Endothelial cell of umbilical vein (primary cell): Measurements from ENCODE around the gene SLC1A3. TPM values are rescaled to one million over a fixed set of nuclear protein-coding genes. Genes with fewer than 3 reads are reported as not detected.

Source experiments
- BruUV-seq: library from RNA; stranded (reverse); fragments of 400-500 nt; replicated peaks from 2 replicates; lab custom pipeline; 2021; lab: Mats Ljungman, UMichigan
- CTCF ChIA-PET: fragments of 300-600, 350-600 bp; sonication (Branson Sonifier 250); formaldehyde crosslinking; loops from one replicate; lab custom pipeline; 2021; ENCODE audit warnings: antibody characterized with exemption, inconsistent platforms; lab: Charles Lee
- POLR2A ChIA-PET: fragments of 300-600, 350-600 bp; sonication (Branson Sonifier 250); formaldehyde crosslinking; loops from one replicate; lab custom pipeline; 2021; ENCODE audit warnings: antibody characterized with exemption, inconsistent platforms; lab: Charles Lee
- DNase-seq: peaks from one replicate; pipeline ENCODE4 v3.0.0-alpha.2; 2011; ENCODE audit warnings: low read depth, low spot score
- FAIRE-seq: peaks from 2 replicates; lab custom pipeline; 2011; peaks lifted over from hg19 to GRCh38; lab: Jason Lieb, UNC
- H2AFZ ChIP-seq: 2 replicates; pipeline ENCODE4 v1.6.0; 2012; ENCODE audit warnings: low read depth, low read length, control low read depth, inconsistent platforms
- H3K27ac ChIP-seq: 2 replicates; pipeline ENCODE4 v1.5.1; 2011; ENCODE audit warnings: low read depth, mild to moderate bottlenecking, control low read depth, low read length, moderate library complexity; ENCODE audit not compliant: insufficient read depth
- H3K27me3 ChIP-seq, 2 experiments: 2 replicates each; pipeline versions ENCODE4 v1.6.0 to v1.6.1; 2011; ENCODE audit warnings: low read length in 2 of 2, mixed read lengths in 1 of 2; ENCODE audit not compliant: control insufficient read depth in 2 of 2, insufficient read depth in 2 of 2
- H3K36me3 ChIP-seq, 2 experiments: 2 replicates in 1 of 2; 3 replicates in 1 of 2; pipeline ENCODE4 v1.5.1; 2011; ENCODE audit warnings: low read length in 2 of 2, mild to moderate bottlenecking in 1 of 2, moderate library complexity in 1 of 2; ENCODE audit not compliant: control insufficient read depth in 2 of 2, insufficient read depth in 2 of 2; ENCODE audit errors: extremely low read depth in 1 of 2
- H3K4me1 ChIP-seq: 3 replicates; pipeline ENCODE4 v1.5.1; 2011; ENCODE audit warnings: mild to moderate bottlenecking, low read length; ENCODE audit not compliant: control insufficient read depth, insufficient read depth; ENCODE audit errors: extremely low read depth
- H3K4me2 ChIP-seq: 2 replicates; pipeline ENCODE4 v1.6.1; 2011; ENCODE audit warnings: low read length, control low read depth, mixed read lengths; ENCODE audit not compliant: insufficient read depth
- H3K4me3 ChIP-seq, 3 experiments: fragments of 200-600 bp in 1 of 3; sonication (generic), shearing (Covaris generic) in 1 of 3; replicated peaks in 1 of 3; 2 replicates each; pipeline ENCODE4 v1.5.1; 2011 to 2016; ENCODE audit warnings: control low read depth in 3 of 3, low read length in 3 of 3, mild to moderate bottlenecking in 2 of 3, inconsistent platforms in 1 of 3, low read depth in 1 of 3, moderate library complexity in 1 of 3; ENCODE audit not compliant: insufficient read depth in 1 of 3
- H3K79me2 ChIP-seq: 2 replicates; pipeline ENCODE4 v1.6.0; 2012; ENCODE audit warnings: low read length, inconsistent platforms; ENCODE audit not compliant: control insufficient read depth, insufficient read depth
- H3K9ac ChIP-seq: replicated peaks from 2 replicates; pipeline ENCODE3; 2011; ENCODE audit warnings: low read length, control low read depth; ENCODE audit not compliant: insufficient read depth; ENCODE audit errors: extremely low read depth
- H3K9me1 ChIP-seq: replicated peaks from 3 replicates; pipeline ENCODE4 v1.6.0; 2011; ENCODE audit warnings: mild to moderate bottlenecking, low read length; ENCODE audit not compliant: control insufficient read depth, insufficient read depth; ENCODE audit errors: extremely low read depth
- H3K9me3 ChIP-seq: replicated peaks from 2 replicates; pipeline ENCODE4 v1.5.1; 2012; ENCODE audit warnings: low read length, inconsistent platforms; ENCODE audit not compliant: control insufficient read depth, insufficient read depth
- H4K20me1 ChIP-seq: replicated peaks from 2 replicates; pipeline ENCODE3; 2011; ENCODE audit warnings: mild to moderate bottlenecking, low read length; ENCODE audit not compliant: control insufficient read depth, insufficient read depth; ENCODE audit errors: extremely low read depth
- EZH2 ChIP-seq: IDR thresholded peaks from 2 replicates; pipeline ENCODE4 v1.6.1; 2012; ENCODE audit warnings: borderline replicate concordance, low read depth, mild to moderate bottlenecking, moderate library complexity, low read length, inconsistent platforms; ENCODE audit not compliant: severe bottlenecking
- FOS ChIP-seq: IDR thresholded peaks from 2 replicates; pipeline ENCODE4 v1.6.1; 2011; ENCODE audit warnings: mild to moderate bottlenecking, low read length, moderate library complexity, borderline replicate concordance; ENCODE audit not compliant: insufficient read depth
- GATA2 ChIP-seq: IDR thresholded peaks from 2 replicates; pipeline ENCODE4 v1.7.0; 2011; ENCODE audit warnings: low read depth, mild to moderate bottlenecking, moderate library complexity, mixed read lengths, low read length; ENCODE audit not compliant: insufficient read length, insufficient read depth
- JUN ChIP-seq: IDR thresholded peaks from 2 replicates; pipeline ENCODE4 v1.6.1; 2011; ENCODE audit warnings: borderline replicate concordance, low read depth; ENCODE audit not compliant: insufficient read length, insufficient read depth
- MYC ChIP-seq: IDR thresholded peaks from one replicate; pipeline ENCODE4 v1.6.1; 2011; ENCODE audit warnings: mild to moderate bottlenecking, low read depth, low read length
- POLR2A ChIP-seq: IDR thresholded peaks from 2 replicates; pipeline ENCODE4 v1.6.1; 2012; ENCODE audit warnings: low read depth, mild to moderate bottlenecking, control low read depth, low read length
- POLR2AphosphoS5 ChIP-seq: IDR thresholded peaks from 2 replicates; pipeline ENCODE4 v1.6.1; 2012; ENCODE audit warnings: low read depth, mild to moderate bottlenecking, control low read depth, low read length, moderate library complexity; ENCODE audit not compliant: insufficient read depth
- dilution Hi-C: fragments of 300-500 bp; cut with MboI; formaldehyde crosslinking; loops from one replicate; pipeline ENCODE4 v1.15.0; 2019; ENCODE audit warnings: low sequenced_read_pairs; ENCODE audit not compliant: extremely low pct_ligation_motif_present
- intact Hi-C: fragments of 100-400 bp; cut with micrococcal nuclease; formaldehyde crosslinking; loops from one replicate; pipeline ENCODE4 v1.10.0; 2022
- polyA plus RNA-seq, 4 experiments: library from polyadenylated mRNA; depleted of rRNA in 3 of 4; stranded (reverse) in 3 of 4; unstranded in 1 of 4; fragments of >200 nt; gene quantifications; 2 replicates each; pipeline versions ENCODE4 v1.2.1 to v1.2.3, GENCODE V29; 2011 to 2012; ENCODE audit warnings: missing spikeins in 1 of 4
- total RNA-seq: library from RNA; stranded (reverse); gene quantifications from 2 replicates; pipeline ENCODE4 v1.2.3, GENCODE V29; 2021
- TF ChIP-seq, protein P1 (sequence below): IDR thresholded peaks from 2 replicates; pipeline ENCODE4 v1.6.1; 2011; ENCODE audit not compliant: insufficient read depth, insufficient read length
- TF ChIP-seq, protein P2 (sequence below), 2 donors: IDR thresholded peaks; 1 replicate in 1 of 2; 2 replicates in 1 of 2; pipeline ENCODE4 v1.5.1; 2011; ENCODE audit warnings: low read length in 2 of 2, mild to moderate bottlenecking in 2 of 2, moderate library complexity in 2 of 2, control low read depth in 1 of 2, inconsistent platforms in 1 of 2, low read depth in 1 of 2; ENCODE audit not compliant: insufficient read depth in 1 of 2; ENCODE audit errors: extremely low read depth in 1 of 2

Gene SLC1A3
- total and polyA plus RNA-seq, 2 donors (not counting 3 experiments of a cell fraction or from before 2014, with no cell fraction given) = 0.36 TPM; not detected in 1

DNA sequence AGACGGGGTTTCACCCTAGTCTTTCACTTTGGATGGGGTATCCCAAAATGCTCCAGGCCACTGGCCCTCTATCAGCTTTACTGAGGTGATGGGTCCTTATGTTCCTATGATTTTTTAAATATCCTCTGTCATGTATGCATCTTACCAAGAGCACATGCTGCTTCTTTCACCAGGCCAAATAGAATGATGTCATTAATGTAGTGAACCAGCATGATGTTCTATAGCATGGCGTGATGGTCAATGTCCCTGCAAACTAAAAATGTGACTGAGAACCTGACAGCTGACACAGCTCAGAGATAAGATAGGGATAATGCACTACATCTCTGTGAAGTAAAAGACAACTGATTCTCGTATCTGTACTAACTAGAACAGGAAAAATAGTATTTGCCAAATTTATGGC is 103.6 kb downstream of the SLC1A3 start:
- BruUV-seq = no TSS peak
- DNase-seq (no peak), FAIRE-seq (no peak)
- no peak overlapping the region for H3K9ac ChIP-seq
- no peaks in the 10 kb centered on the region for H3K4me1 ChIP-seq
- dilution Hi-C loops = no loop called here
- ChIA-PET CTCF (interaction anchor here (0.9 to 1.2 kb wide), 2 partner anchors 19 to 444 kb away, joined by 3 read pairs; no protein-coding TSS in a partner anchor), POLR2A (no interaction called here)
- H3K79me2 ChIP-seq = no peaks in the 10 kb centered on the region
- H3K4me2 ChIP-seq = no peak overlapping the region
- H3K27me3 ChIP-seq = no peaks in the 10 kb centered on the region
- TF ChIP-seq JUN (no peak), POLR2A (no peak), GATA2 (no peak), POLR2AphosphoS5 (no peak), FOS (no peak), MYC (no peak), EZH2 (no peak)
- TF ChIP-seq, protein P1, sequence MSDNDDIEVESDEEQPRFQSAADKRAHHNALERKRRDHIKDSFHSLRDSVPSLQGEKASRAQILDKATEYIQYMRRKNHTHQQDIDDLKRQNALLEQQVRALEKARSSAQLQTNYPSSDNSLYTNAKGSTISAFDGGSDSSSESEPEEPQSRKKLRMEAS = no peak
- TF ChIP-seq, protein P2, sequence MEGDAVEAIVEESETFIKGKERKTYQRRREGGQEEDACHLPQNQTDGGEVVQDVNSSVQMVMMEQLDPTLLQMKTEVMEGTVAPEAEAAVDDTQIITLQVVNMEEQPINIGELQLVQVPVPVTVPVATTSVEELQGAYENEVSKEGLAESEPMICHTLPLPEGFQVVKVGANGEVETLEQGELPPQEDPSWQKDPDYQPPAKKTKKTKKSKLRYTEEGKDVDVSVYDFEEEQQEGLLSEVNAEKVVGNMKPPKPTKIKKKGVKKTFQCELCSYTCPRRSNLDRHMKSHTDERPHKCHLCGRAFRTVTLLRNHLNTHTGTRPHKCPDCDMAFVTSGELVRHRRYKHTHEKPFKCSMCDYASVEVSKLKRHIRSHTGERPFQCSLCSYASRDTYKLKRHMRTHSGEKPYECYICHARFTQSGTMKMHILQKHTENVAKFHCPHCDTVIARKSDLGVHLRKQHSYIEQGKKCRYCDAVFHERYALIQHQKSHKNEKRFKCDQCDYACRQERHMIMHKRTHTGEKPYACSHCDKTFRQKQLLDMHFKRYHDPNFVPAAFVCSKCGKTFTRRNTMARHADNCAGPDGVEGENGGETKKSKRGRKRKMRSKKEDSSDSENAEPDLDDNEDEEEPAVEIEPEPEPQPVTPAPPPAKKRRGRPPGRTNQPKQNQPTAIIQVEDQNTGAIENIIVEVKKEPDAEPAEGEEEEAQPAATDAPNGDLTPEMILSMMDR (IDR thresholded peaks at IDR 0.05; ENCODE audit: extremely low read depth in 1 of 2, insufficient read depth in 1 of 2, low read depth in 1 of 2, low read length in 2 of 2) = no peak
- no peak overlapping the region for H3K4me3 ChIP-seq
- H3K9me1 ChIP-seq = no peaks in the 10 kb centered on the region
- no peak overlapping the region for H2AFZ ChIP-seq
- H3K9me3 ChIP-seq = no peaks in the 10 kb centered on the region
- H3K27ac ChIP-seq = no peak overlapping the region
- intact Hi-C loops = no loop called here
- H3K36me3 ChIP-seq = no peaks in the 10 kb centered on the region
- no peaks in the 10 kb centered on the region for H4K20me1 ChIP-seq
